ENCODE measurements around the gene TTC6. TPM values are rescaled to one million over a fixed set of nuclear protein-coding genes. Genes with fewer than 3 reads are reported as not detected.
A peak's percentile ranks its signal among the peaks of the same experiment; 100 is the strongest.
"Not testable (repeated sequence)": the region's sequence is repeated elsewhere in the genome, so short reads cannot be mapped to it uniquely, and the experiment has no call there.

Gene TTC6
- total and polyA plus RNA-seq, 4 donors, result 0.74 to 21.7 (median 3.6) TPM

DNA sequence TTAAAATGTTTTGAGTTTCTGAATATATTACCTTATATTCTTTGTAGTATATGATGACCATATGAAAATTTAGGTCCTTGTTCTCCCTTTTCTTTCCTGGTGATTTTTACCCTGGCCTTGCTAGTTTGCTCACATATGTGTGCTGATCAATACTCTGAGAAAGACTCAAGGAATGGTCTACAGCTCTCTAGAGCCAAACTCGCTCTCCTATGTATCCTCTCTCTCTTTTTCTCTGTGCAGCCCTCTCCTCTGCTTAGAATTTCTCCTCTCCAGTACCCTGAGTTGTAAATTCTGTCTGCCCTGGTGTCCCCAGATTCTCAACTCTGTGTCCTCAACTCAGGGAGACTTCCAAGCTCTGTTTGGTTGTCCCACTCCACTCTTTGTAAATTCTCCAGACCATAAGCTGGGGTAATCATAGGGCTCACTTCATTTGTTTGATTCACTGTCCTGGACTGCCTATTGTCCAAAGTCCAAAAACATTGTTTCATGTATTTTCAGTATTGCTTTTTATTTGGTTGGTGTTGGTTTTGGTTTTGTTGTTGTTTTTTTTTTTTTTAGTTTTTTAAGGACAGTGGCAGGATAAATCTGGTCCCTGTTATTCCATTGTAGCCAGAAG is 41.4 kb upstream of the TTC6 start:
- peaks cover 0 to 5% (median 3%) of the 10 kb centered on the region in 4 donors for H3K4me1 ChIP-seq (ENCODE audit: control insufficient read depth in 4 of 4, insufficient read depth in 4 of 4, low read length in 3 of 4)
- no peak overlapping the region for H3K9ac ChIP-seq (ENCODE audit: low read depth in 1 of 2, low read length in 2 of 2)
- WGBS, result 96% methylated on average over 1 of the region's 1 CpG
- H3K27ac ChIP-seq (ENCODE audit: low read depth in 1 of 2, low read length in 2 of 2), result peak overlapping the region in 1 of 2 donors; percentile 25
- H3K27me3 ChIP-seq (ENCODE audit: control insufficient read depth in 4 of 4, insufficient read depth in 4 of 4, low read length in 3 of 4), result no peaks in the 10 kb centered on the region
- peaks cover 0 to 5% (median 0%) of the 10 kb centered on the region in 4 donors for H3K9me3 ChIP-seq (ENCODE audit: control insufficient read depth in 4 of 4, low read length in 3 of 4)
- DNase-seq (ENCODE audit: low spot score), result no peak
- no peaks in the 10 kb centered on the region for H3K36me3 ChIP-seq (ENCODE audit: control insufficient read depth in 4 of 4, insufficient read depth in 3 of 4, low read depth in 1 of 4, low read length in 3 of 4)
- H3K4me3 ChIP-seq (ENCODE audit: low read depth in 1 of 3, low read length in 3 of 3), result no peak overlapping the region
- TF ChIP-seq HNF4A (conservative IDR thresholded peaks at IDR 0.05) (peak; percentile 77 to 82), GABPA (IDR thresholded peaks at IDR 0.05 in 1 of 2, conservative IDR thresholded peaks at IDR 0.05 in 1 of 2) (no peak), SP1 (IDR thresholded peaks at IDR 0.05) (peak; percentile 65), HNF4G (IDR thresholded peaks at IDR 0.05) (peak; percentile 25), EGR1 (IDR thresholded peaks at IDR 0.05; ENCODE audit: low read depth in 2 of 2) (no peak), JUND (IDR thresholded peaks at IDR 0.05) (no peak)
- TF ChIP-seq, protein P1, sequence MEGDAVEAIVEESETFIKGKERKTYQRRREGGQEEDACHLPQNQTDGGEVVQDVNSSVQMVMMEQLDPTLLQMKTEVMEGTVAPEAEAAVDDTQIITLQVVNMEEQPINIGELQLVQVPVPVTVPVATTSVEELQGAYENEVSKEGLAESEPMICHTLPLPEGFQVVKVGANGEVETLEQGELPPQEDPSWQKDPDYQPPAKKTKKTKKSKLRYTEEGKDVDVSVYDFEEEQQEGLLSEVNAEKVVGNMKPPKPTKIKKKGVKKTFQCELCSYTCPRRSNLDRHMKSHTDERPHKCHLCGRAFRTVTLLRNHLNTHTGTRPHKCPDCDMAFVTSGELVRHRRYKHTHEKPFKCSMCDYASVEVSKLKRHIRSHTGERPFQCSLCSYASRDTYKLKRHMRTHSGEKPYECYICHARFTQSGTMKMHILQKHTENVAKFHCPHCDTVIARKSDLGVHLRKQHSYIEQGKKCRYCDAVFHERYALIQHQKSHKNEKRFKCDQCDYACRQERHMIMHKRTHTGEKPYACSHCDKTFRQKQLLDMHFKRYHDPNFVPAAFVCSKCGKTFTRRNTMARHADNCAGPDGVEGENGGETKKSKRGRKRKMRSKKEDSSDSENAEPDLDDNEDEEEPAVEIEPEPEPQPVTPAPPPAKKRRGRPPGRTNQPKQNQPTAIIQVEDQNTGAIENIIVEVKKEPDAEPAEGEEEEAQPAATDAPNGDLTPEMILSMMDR (IDR thresholded peaks at IDR 0.05; ENCODE audit: low read depth, low read length, missing input control), result no peak
- TF ChIP-seq, protein P2, sequence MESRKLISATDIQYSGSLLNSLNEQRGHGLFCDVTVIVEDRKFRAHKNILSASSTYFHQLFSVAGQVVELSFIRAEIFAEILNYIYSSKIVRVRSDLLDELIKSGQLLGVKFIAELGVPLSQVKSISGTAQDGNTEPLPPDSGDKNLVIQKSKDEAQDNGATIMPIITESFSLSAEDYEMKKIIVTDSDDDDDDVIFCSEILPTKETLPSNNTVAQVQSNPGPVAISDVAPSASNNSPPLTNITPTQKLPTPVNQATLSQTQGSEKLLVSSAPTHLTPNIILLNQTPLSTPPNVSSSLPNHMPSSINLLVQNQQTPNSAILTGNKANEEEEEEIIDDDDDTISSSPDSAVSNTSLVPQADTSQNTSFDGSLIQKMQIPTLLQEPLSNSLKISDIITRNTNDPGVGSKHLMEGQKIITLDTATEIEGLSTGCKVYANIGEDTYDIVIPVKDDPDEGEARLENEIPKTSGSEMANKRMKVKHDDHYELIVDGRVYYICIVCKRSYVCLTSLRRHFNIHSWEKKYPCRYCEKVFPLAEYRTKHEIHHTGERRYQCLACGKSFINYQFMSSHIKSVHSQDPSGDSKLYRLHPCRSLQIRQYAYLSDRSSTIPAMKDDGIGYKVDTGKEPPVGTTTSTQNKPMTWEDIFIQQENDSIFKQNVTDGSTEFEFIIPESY (IDR thresholded peaks at IDR 0.05), result no peak
- TF ChIP-seq, protein P3, sequence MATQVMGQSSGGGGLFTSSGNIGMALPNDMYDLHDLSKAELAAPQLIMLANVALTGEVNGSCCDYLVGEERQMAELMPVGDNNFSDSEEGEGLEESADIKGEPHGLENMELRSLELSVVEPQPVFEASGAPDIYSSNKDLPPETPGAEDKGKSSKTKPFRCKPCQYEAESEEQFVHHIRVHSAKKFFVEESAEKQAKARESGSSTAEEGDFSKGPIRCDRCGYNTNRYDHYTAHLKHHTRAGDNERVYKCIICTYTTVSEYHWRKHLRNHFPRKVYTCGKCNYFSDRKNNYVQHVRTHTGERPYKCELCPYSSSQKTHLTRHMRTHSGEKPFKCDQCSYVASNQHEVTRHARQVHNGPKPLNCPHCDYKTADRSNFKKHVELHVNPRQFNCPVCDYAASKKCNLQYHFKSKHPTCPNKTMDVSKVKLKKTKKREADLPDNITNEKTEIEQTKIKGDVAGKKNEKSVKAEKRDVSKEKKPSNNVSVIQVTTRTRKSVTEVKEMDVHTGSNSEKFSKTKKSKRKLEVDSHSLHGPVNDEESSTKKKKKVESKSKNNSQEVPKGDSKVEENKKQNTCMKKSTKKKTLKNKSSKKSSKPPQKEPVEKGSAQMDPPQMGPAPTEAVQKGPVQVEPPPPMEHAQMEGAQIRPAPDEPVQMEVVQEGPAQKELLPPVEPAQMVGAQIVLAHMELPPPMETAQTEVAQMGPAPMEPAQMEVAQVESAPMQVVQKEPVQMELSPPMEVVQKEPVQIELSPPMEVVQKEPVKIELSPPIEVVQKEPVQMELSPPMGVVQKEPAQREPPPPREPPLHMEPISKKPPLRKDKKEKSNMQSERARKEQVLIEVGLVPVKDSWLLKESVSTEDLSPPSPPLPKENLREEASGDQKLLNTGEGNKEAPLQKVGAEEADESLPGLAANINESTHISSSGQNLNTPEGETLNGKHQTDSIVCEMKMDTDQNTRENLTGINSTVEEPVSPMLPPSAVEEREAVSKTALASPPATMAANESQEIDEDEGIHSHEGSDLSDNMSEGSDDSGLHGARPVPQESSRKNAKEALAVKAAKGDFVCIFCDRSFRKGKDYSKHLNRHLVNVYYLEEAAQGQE (IDR thresholded peaks at IDR 0.05), result peak; percentile 10

DNA sequence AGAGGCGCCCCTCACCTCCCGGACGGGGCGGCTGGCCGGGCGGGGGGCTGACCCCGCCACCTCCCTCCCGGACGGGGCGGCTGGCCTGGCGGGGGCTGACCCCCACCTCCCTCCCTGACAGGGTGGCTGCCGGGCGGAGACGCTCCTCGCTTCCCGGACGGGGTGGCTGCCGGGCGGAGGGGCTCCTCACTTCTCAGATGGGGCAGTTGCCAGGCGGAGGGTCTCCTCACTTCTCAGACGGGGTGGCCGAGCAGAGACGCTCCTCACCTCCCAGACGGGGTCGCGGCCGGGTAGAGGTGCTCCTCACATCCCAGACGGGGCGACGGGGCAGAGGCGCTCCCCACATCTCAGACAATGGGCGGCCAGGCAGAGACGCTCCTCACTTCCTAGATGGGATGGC is 39.8 kb upstream of the TTC6 start:
- not testable (repeated sequence) for H3K36me3 ChIP-seq (ENCODE audit: control insufficient read depth in 4 of 4, insufficient read depth in 3 of 4, low read depth in 1 of 4, low read length in 3 of 4); H3K9ac ChIP-seq (ENCODE audit: low read depth in 1 of 2, low read length in 2 of 2); H3K27ac ChIP-seq (ENCODE audit: low read depth in 1 of 2, low read length in 2 of 2); H3K27me3 ChIP-seq (ENCODE audit: control insufficient read depth in 4 of 4, insufficient read depth in 4 of 4, low read length in 3 of 4); H3K4me1 ChIP-seq (ENCODE audit: control insufficient read depth in 4 of 4, insufficient read depth in 4 of 4, low read length in 3 of 4); H3K9me3 ChIP-seq (ENCODE audit: control insufficient read depth in 4 of 4, low read length in 3 of 4); DNase-seq (ENCODE audit: low spot score); H3K4me3 ChIP-seq (ENCODE audit: low read depth in 1 of 3, low read length in 3 of 3)
- 91% methylated on average over 30 of the region's 33 CpGs for WGBS

DNA sequence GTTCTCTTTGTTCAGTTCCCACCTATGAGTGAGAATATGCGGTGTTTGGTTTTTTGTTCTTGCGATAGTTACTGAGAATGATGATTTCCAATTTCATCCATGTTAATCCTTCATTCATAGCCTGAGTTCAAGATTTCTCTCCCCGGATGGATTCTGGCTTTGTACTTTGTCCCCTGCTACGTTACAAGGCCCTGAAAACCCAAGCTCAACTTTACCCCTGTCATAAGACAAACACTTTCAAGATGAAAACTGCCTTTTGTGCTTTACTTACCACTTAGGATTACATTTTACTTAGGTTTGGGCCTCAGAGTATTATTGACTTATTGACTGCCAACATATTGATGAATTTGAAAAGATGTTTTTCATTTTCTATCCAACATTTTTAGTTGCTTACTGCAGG is 36.7 kb upstream of the TTC6 start:
- no peaks in the 10 kb centered on the region for H3K9me3 ChIP-seq (ENCODE audit: control insufficient read depth in 4 of 4, low read length in 3 of 4)
- 67% methylated on average over 4 of the region's 4 CpGs for WGBS
- H3K27me3 ChIP-seq (ENCODE audit: control insufficient read depth in 4 of 4, insufficient read depth in 4 of 4, low read length in 3 of 4), result no peaks in the 10 kb centered on the region
- no peak overlapping the region for H3K27ac ChIP-seq (ENCODE audit: low read depth in 1 of 2, low read length in 2 of 2)
- H3K4me1 ChIP-seq (ENCODE audit: control insufficient read depth in 4 of 4, insufficient read depth in 4 of 4, low read length in 3 of 4), result peaks cover 5 to 12% (median 7%) of the 10 kb centered on the region in 4 donors
- DNase-seq (ENCODE audit: low spot score), result no peak
- H3K36me3 ChIP-seq (ENCODE audit: control insufficient read depth in 4 of 4, insufficient read depth in 3 of 4, low read depth in 1 of 4, low read length in 3 of 4), result no peaks in the 10 kb centered on the region
- H3K4me3 ChIP-seq (ENCODE audit: low read depth in 1 of 3, low read length in 3 of 3), result no peak overlapping the region
- H3K9ac ChIP-seq (ENCODE audit: low read depth in 1 of 2, low read length in 2 of 2), result no peak overlapping the region
- TF ChIP-seq FOXA1 (IDR thresholded peaks at IDR 0.05) (no peak), HNF4A (conservative IDR thresholded peaks at IDR 0.05) (no peak), SP1 (IDR thresholded peaks at IDR 0.05) (no peak), EGR1 (IDR thresholded peaks at IDR 0.05; ENCODE audit: low read depth in 2 of 2) (no peak), GABPA (IDR thresholded peaks at IDR 0.05 in 1 of 2, conservative IDR thresholded peaks at IDR 0.05 in 1 of 2) (no peak)
- TF ChIP-seq, protein P3 (IDR thresholded peaks at IDR 0.05), result no peak
- TF ChIP-seq, protein P1 (IDR thresholded peaks at IDR 0.05; ENCODE audit: low read depth, low read length, missing input control), result no peak
- TF ChIP-seq, protein P4, sequence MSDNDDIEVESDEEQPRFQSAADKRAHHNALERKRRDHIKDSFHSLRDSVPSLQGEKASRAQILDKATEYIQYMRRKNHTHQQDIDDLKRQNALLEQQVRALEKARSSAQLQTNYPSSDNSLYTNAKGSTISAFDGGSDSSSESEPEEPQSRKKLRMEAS (IDR thresholded peaks at IDR 0.05), result no peak

All from liver (tissue), 9 donors.